Right lobe of liver (tissue), 6 donors: ENCODE measurements around the gene ADCY5. TPM values are rescaled to one million over a fixed set of nuclear protein-coding genes. Genes with fewer than 3 reads are reported as not detected.

ENCODE experiments used
- ATAC-seq, 4 donors: fragments of 200-7000 bp; cut with Tn5 transposase; one replicate each; pipeline ENCODE4 v1.9.1; 2020; ENCODE audit warnings: mild to moderate bottlenecking in 4 of 4, moderate library complexity in 4 of 4
- DNase-seq, 3 donors: peaks; one replicate each; pipeline ENCODE4 v3.0.0-alpha.2; 2020
- H3K27ac ChIP-seq, 3 donors: fragments of 200-600 bp; one replicate each; pipeline ENCODE4 v1.8.0; 2022
- H3K27me3 ChIP-seq, 2 donors: fragments of 200-600 bp; one replicate each; pipeline ENCODE4 v1.8.0; 2022
- H3K36me3 ChIP-seq, 4 donors: fragments of 200-600 bp; sonication (generic) in 1 of 4; one replicate each; pipeline versions ENCODE4 v1.5.1 to v1.8.0; 2017 to 2022; ENCODE audit warnings: control low read depth in 1 of 4
- H3K4me1 ChIP-seq, 4 donors: fragments of 200-600 bp; sonication (generic) in 1 of 4; one replicate each; pipeline versions ENCODE4 v1.5.1 to v1.8.0; 2017 to 2022; ENCODE audit warnings: control low read depth in 1 of 4
- H3K4me3 ChIP-seq, 3 donors: fragments of 200-600 bp; one replicate each; pipeline ENCODE4 v1.8.0; 2022
- H3K9me3 ChIP-seq, 4 donors: fragments of 200-600 bp; sonication (generic) in 1 of 4; one replicate each; pipeline versions ENCODE4 v1.5.1 to v1.8.0; 2017 to 2022; ENCODE audit warnings: control low read depth in 1 of 4
- CTCF ChIP-seq, 4 donors: fragments of 200-600 bp in 3 of 4; fragments of 450-650 bp in 1 of 4; IDR thresholded peaks; one replicate each; pipeline versions ENCODE4 v1.5.1 to v1.8.0; 2016 to 2022; ENCODE audit warnings: antibody characterized with exemption in 4 of 4, mild to moderate bottlenecking in 2 of 4
- POLR2A ChIP-seq: fragments of 450-650 bp; IDR thresholded peaks from one replicate; pipeline ENCODE4 v1.6.1; 2017; ENCODE audit warnings: antibody characterized with exemption, mild to moderate bottlenecking
- WGBS: methylation state at CpG from one replicate; pipeline ENCODE4 v1.1.6; 2018; ENCODE audit warnings: low coverage, low lambda C conversion rate; ENCODE audit not compliant: insufficient coverage; ENCODE audit errors: missing lambda C conversion rate; 5-methylcytosine and 5-hydroxymethylcytosine counted together
- intact Hi-C, 2 donors: fragments of 100-400 bp; cut with DNase I; formaldehyde crosslinking; loops; one replicate each; pipeline versions ENCODE4 v1.11.2 to v1.14.1; 2022
- total RNA-seq, 6 experiments: library from RNA; depleted of rRNA in 2 of 6; stranded (reverse); fragments of >200 nt in 2 of 6; fragmentation: NEBNext Ultra II Directional in 3 of 6; extraction: Animal tissue kit (Norgen Biotek cat#: 25700) in 3 of 6; gene quantifications; one replicate each; pipeline versions ENCODE4 v1.1.0 to v1.2.4, GENCODE V29; 2016 to 2023
- donor health status: DM: no; HTN: yes; CAD: no.
- donor health status: DM: no; HTN: no; CAD: no.
- donor health status: DM: no; HTN: no; CAD: no.
- donor health status: DM: no; HTN: yes; CAD: no.
- donor health status: DM: no; HTN: yes; CAD: no.

ADCY5 gene
- total RNA-seq, 6 experiments from 2014 or later: 1.9 to 3.7 (median 2.7) TPM

- H3K4me1 ChIP-seq: peaks cover 0 to 9% (median 0%) of the 10 kb centered on the region in 4 donors
- no peak overlapping the region for H3K4me3 ChIP-seq
- 84% methylated on average over 7 of the region's 11 CpGs for WGBS
- H3K9me3 ChIP-seq: no peaks in the 10 kb centered on the region
- H3K27ac ChIP-seq: peak overlapping the region in 1 of 3 donors; percentile 15
- H3K36me3 ChIP-seq: no peaks in the 10 kb centered on the region
- no peaks in the 10 kb centered on the region for H3K27me3 ChIP-seq
- DNase-seq (no peak), ATAC-seq (no peak)
- intact Hi-C loops: no loop called here
- TF ChIP-seq CTCF (IDR thresholded peaks at IDR 0.05): no peak
- TF ChIP-seq POLR2A: no peak
Observed at GRCh38 chr3:123386477-123387040, 62.3 kb downstream of the ADCY5 start.

- WGBS: 75% methylated on average over 6 of the region's 8 CpGs
- H3K36me3 ChIP-seq: no peaks in the 10 kb centered on the region
- TF ChIP-seq POLR2A (no peak), CTCF (IDR thresholded peaks at IDR 0.05) (no peak)
- intact Hi-C loops: no loop called here
- H3K4me3 ChIP-seq: no peak overlapping the region
- peak overlapping the region in 1 of 3 donors; percentile 15 for H3K27ac ChIP-seq
- peaks cover 0 to 9% (median 0%) of the 10 kb centered on the region in 4 donors for H3K4me1 ChIP-seq
- H3K9me3 ChIP-seq: no peaks in the 10 kb centered on the region
- peak in 1 of 3 donors; percentile 70 for DNase-seq
- no peaks in the 10 kb centered on the region for H3K27me3 ChIP-seq
- ATAC-seq: peak; percentile 45 to 87 (median 66)
Observed at GRCh38 chr3:123385981-123386380, 62.9 kb downstream of the ADCY5 start.

GRCh38 chr3:123385499-123385898, 63.4 kb downstream of the ADCY5 start:
- intact Hi-C loops: no loop called here
- WGBS: 78% methylated on average over 4 of the region's 4 CpGs
- Histone ChIP-seq H3K27me3 (no peaks in the 10 kb centered on the region), H3K4me1 (peaks cover 0 to 9% (median 0%) of the 10 kb centered on the region in 4 donors), H3K36me3 (no peaks in the 10 kb centered on the region), H3K27ac (peak overlapping the region in 1 of 3 donors; percentile 15), H3K4me3 (no peak overlapping the region), H3K9me3 (no peaks in the 10 kb centered on the region)
- no peak for TF ChIP-seq CTCF (IDR thresholded peaks at IDR 0.05)
- no peak for TF ChIP-seq POLR2A
- ATAC-seq: no peak
- DNase-seq: no peak

GRCh38 chr3:123385001-123385401, 63.9 kb downstream of the ADCY5 start:
- ATAC-seq (peak in 3 of 4 donors; percentile 10 to 19 (median 15)), DNase-seq (no peak)
- Histone ChIP-seq H3K9me3 (no peaks in the 10 kb centered on the region), H3K36me3 (no peaks in the 10 kb centered on the region), H3K27me3 (no peaks in the 10 kb centered on the region), H3K4me1 (peaks cover 0 to 9% (median 0%) of the 10 kb centered on the region in 4 donors), H3K4me3 (no peak overlapping the region), H3K27ac (no peak overlapping the region)
- intact Hi-C loops: no loop called here
- no peak for TF ChIP-seq POLR2A
- TF ChIP-seq CTCF (IDR thresholded peaks at IDR 0.05): no peak
- WGBS: 33% methylated on average over 3 of the region's 9 CpGs
